Stimulated activated CD4-positive, alpha-beta T cell treated with anti-CD3 and anti-CD28 coated beads, Interleukin-15, amount 100 ng/mL, for 1 hour (primary cell): Measurements from ENCODE around the gene CELF1.
"Not testable (repeated sequence)": the region's sequence is repeated elsewhere in the genome, so short reads cannot be mapped to it uniquely, and the experiment has no call there.

ENCODE experiments used
- DNase-seq, 2 donors: peaks; one replicate each; pipeline ENCODE4 v3.0.0-alpha.2; 2020; ENCODE audit warnings: low read depth in 1 of 2, low spot score in 1 of 2

Gene CELF1

GRCh38 chr11:47577460-47578041 lies 24.6 kb upstream of the CELF1 start:
- DNase-seq: no peak

GRCh38 chr11:47573321-47573720 lies 20.4 kb upstream of the CELF1 start:
- no peak for DNase-seq

DNA sequence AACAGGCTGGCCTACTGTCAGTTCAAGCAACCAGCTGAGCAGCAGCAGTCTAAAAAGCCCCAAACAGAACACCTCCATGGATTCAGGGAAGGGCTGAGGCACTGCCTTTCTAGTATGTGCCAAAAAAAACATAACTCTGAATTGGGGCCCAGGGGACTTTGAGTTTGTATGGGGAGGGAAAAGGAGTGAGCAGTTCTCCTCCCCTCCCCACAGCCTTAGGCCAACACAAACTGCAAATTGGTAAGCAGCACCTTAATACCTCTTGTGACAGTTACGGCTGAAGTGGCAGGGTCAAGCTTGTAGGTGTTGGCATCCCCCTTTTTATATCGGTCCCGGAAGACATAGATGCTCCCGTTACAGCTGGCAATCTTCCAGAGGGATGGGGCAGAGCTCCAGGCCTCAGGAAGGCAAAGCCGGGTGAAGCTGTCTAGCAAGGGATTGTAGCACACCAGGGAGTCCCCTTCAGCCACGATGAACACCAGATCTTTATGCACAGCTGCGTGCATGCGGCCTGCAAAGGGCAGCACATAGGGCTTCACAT lies 19.9 kb upstream of the CELF1 start:
- DNase-seq: no peak

DNA sequence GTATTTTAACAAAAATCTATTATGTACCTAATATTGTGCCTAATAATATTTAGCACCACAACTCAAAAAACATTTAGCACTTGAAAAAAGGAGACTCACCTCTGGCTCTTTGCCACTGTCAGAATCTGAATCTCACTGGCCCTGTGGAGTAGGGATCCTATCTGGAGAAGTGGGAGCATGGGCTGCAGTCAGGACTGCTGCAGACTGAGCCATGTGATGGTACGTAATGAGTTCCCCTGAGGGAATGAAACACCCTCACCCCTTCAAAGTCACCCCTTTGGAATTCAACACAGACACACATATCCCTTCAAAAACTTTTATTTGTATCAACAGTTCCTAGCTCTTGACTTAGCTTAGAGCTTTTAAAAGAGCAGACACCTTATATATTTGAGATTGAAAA lies 19.0 kb upstream of the CELF1 start:
- no peak for DNase-seq

DNA sequence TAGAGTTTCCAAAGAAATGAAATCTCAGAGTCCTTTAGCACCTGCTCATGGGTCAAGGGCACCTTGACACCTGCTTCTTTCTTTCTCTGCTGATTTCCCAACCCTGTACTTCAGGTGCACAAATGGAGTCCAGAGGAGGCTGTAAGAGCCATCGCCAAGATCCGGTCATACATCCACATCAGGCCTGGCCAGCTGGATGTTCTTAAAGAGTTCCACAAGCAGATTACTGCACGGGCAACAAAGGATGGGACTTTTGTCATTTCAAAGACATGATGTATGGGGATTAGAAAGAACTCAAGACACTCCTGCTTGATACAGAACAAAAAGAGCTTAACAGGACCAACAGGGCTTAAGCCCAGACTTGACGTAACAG lies 18.4 kb upstream of the CELF1 start:
- no peak for DNase-seq

- DNase-seq: no peak
These were observed 17.9 kb upstream of the CELF1 start for GRCh38 chr11:47570651-47571356.

- no peak for DNase-seq
These were observed 16.7 kb upstream of the CELF1 start for GRCh38 chr11:47569646-47570045.

- DNase-seq: no peak
These were observed 13.3 kb upstream of the CELF1 start for GRCh38 chr11:47566149-47566698.

DNA sequence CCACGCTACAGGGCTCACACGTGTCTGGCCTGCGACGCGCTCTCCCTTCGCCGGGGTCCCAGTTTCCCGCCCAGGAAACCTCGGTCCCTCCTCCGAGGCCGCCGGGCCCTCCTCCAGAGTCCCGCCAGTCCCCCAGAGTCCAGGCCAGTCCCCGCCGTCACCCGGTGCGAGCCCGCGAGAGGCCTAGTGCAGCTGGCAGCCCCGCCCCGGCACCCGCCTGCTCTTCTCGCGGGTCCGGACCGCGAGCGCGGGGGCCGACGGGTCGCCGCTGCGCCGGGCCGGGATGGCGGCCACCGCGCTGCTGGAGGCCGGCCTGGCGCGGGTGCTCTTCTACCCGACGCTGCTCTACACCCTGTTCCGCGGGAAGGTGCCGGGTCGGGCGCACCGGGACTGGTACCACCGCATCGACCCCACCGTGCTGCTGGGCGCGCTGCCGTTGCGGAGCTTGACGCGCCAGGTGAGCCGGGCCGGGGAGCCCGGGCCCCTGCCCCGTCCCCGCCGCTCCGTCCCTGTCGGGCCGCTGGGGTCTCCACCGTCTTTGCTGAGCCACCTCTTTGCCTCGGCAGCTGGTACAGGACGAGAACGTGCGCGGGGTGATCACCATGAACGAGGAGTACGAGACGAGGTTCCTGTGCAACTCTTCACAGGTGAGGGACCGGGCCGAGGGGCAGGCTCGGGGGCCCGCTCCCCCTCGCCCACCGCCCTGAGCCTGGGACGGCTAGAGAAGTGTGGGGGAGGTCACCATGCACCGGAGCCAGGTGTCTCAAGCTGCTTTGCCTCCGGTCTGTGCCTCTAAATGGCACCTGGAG lies 12.6 kb upstream of the CELF1 start, which contains the start of gene PTPMT1:
PTPMT1 (plus strand) TSS at position 260 of the 809 bp plus-strand sequence; CDS start at position 284, 24 bp downstream.
- peak; percentile 29 to 51 for DNase-seq

GRCh38 chr11:47564933-47565339 lies 12.0 kb upstream of the CELF1 start:
- DNase-seq: no peak

DNA sequence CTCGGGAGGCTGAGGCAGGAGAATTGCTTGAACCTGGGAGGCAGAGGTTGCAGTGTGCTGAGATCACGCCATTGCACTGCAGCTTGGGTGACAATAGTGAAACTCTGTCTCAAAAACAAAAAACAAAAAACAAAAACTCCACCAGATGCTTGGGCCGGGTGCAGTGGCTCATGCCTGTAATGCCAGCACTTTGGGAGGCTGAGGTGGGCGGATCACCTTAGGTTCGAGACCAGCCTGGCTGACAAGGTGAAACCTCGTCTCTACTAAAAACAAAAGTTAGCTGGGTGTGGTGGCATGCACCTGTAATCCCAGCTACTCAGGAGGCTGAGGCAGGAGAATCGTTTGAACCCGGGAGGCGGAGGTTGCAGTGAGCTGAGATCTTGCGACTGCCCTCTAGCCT lies 11.4 kb upstream of the CELF1 start:
- DNase-seq: not testable (repeated sequence)

DNA sequence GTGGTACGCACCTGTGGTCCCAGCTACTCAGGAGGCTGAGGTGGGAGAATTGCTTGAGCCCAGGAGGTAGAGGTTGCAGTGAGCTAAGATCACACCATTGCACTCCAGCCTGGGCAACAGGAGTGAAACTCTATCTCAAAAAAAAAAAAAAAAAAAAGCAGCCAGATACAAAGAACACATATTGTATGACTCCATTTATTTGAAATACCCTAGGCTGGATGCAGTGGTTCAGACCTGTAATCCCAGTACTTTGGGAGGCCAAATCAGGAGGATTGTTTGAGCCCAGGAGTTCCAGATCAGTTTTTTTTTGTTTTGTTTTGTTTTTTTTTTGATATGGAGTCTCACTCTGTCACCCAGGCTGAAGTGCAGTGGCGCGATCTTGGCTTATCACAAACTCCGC lies 9.5 kb upstream of the CELF1 start:
- not testable (repeated sequence) for DNase-seq

DNA sequence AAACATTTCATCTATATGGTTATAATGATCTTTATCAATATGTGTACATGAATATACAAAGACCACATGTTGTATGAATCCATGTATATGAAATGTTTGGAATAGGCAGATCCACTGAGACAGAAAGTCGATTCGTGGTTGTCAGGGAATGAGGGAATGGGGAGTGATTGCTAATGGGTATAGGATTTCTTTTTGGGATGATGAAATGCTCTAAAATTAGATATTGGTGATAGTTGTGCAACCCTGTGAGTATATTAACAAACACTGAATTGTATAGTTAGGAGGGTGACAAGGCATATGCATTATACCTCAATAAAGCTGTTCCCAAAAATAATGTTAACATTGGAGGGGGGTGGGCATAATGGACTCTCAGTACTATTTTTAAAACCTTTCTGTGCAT lies 7.5 kb upstream of the CELF1 start:
- DNase-seq: no peak

DNA sequence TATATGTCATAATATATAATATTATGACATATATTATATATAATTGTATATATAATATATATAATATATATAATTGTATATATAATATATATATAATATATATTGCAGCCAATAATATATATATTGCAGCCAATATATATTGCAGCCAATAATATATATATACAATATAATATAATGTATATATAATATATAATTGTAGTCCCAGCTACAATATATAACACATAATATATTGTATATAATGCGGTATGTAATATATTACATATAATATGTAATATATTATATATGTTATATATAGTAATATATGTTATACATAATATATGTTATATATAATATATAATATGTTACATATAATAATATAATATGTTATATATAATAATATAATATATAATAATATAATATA lies 5.8 kb upstream of the CELF1 start:
- no peak for DNase-seq

GRCh38 chr11:47557004-47557403 lies 4.1 kb upstream of the CELF1 start:
- DNase-seq: not testable (repeated sequence)

- DNase-seq: no peak
These were observed 443 bp upstream of the CELF1 start for GRCh38 chr11:47553406-47553743.

- DNase-seq: no peak
These were observed 821 bp downstream of the CELF1 start for GRCh38 chr11:47552056-47552565.

DNA sequence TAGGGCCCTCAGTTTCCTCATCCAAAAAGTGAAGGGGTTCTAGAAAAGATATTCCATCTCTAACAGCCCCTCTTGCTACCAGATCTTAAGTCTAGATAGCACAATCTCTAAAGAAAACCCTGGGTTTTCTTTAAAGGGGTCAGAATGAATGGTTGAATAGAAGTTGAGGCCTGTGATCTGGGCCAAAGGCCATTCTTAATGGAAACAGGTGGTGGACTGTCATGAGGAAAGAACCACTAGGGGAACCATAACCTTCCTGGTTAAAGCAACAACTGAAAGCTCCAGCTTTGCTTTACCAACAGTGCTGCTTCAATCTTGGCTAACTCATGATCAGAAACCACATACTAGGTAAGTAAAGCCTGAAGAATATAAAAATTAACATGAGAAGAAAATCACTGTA lies 1.8 kb downstream of the CELF1 start:
- no peak for DNase-seq

DNA sequence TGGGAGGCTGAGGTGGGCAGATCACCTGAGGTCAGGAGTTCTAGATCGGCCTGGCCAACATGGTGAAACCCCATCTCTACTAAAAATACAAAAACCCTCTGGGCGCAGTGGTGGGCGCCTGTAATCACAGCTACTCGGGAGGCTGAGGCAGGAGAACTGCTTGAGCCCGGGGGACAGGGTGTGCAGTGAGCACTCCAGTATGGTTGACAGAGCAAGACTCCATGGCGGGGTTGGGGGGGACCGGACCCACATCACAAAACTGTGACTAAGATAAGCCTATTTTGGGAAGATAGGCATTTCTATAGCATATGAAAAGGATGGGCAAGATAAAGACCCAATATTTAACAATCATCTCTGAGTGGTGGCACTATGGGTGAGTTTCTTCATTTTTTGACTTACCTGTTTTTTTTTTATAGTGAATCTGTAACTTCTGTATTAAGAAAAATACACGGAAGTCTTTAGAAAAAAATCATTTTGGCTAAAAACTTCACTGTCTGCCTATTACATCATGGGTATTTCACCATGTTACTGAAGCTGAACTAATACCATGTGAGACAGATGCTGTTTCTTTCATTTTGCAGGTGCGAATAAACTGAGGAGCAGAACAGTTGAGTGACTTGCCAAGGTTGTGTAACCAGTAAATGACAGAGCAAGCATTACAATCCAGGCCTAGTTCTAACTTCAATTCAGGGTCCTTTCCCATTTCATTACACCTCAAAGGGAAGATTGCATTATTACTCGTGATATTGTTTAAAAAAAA lies 2.5 kb downstream of the CELF1 start:
- no peak for DNase-seq

GRCh38 chr11:47546274-47546673 lies 6.7 kb downstream of the CELF1 start:
- DNase-seq: not testable (repeated sequence)

DNA sequence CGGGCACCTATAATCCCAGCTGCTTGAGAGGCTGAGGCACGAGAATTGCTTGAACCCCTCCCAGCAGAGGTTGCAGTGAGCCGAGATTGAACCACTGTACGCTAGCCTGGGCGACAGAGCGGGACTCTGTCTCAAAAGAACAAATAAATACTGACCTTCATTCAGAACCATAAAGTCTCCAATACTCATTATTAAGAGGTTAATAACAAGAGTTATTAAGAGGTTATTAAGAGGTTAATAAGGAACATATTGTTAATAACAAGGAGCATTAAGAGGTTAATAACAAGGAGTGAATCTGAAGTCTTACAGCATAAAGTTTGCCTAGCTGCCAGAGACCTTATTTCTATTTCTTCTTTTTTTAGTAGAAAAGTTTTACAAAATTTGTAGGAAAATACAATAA lies 7.6 kb downstream of the CELF1 start:
- DNase-seq: no peak
